GM12874 (cell line): ENCODE data around the gene NRDC.

Experiments
- TF ChIP-seq, protein P1 (sequence below): IDR thresholded peaks from 2 replicates; pipeline ENCODE4 v1.5.1; 2011; ENCODE audit warnings: low read depth, mild to moderate bottlenecking, control low read depth, low read length, moderate library complexity; ENCODE audit not compliant: insufficient read depth

The NRDC gene

DNA sequence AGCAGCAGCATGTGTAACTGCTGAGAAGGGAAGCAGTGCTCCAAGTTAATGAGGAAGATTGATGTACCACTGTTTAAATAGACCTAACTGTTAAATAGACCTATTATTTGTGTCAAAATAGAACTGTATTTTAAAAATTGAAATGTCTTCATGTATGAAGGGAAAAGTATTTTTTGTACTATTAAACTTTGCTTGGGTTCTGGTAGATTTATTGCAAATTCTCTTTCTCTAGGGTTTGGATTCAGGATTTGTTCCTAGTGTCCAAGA, 133.3 kb downstream of the NRDC start:
- TF ChIP-seq, protein P1, sequence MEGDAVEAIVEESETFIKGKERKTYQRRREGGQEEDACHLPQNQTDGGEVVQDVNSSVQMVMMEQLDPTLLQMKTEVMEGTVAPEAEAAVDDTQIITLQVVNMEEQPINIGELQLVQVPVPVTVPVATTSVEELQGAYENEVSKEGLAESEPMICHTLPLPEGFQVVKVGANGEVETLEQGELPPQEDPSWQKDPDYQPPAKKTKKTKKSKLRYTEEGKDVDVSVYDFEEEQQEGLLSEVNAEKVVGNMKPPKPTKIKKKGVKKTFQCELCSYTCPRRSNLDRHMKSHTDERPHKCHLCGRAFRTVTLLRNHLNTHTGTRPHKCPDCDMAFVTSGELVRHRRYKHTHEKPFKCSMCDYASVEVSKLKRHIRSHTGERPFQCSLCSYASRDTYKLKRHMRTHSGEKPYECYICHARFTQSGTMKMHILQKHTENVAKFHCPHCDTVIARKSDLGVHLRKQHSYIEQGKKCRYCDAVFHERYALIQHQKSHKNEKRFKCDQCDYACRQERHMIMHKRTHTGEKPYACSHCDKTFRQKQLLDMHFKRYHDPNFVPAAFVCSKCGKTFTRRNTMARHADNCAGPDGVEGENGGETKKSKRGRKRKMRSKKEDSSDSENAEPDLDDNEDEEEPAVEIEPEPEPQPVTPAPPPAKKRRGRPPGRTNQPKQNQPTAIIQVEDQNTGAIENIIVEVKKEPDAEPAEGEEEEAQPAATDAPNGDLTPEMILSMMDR: no peak

DNA sequence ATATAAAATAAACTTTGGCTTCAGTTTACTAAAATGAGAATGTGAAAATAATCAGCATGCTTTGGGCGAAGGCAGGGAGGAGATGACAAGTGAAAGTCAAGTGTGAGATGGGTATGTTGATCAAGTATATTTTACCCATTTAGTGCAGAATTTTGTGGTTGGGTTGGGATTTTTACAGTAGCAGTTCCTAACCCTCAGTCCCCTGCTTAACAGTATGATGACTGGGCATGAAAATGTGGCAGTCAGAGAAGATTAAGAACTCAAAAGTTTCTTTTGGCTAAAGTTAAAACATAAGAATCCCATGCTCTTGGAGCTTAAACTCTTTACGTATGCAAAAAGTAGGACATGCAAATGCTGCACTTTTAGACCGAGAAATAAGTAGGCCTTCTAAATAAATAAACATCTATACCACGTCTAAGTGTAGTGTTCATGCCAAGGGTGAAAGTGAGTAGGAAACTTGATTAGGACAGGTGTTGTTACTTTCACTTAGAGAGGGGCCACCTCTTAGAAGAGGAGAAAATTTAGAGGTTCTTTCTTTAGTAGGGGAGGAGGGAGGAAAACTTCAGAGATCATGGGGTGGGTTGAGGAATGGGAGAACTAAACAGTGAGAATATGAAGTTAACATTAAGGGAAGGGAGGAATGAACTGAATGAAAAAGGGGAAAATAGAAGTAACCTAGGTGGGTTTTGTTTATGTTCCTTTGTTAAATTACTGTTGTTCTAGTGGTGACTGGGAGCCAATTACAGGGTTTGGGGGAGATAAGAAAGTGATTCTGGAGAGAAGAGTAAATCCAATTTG, 133.8 kb downstream of the NRDC start:
- TF ChIP-seq, protein P1: no peak

DNA sequence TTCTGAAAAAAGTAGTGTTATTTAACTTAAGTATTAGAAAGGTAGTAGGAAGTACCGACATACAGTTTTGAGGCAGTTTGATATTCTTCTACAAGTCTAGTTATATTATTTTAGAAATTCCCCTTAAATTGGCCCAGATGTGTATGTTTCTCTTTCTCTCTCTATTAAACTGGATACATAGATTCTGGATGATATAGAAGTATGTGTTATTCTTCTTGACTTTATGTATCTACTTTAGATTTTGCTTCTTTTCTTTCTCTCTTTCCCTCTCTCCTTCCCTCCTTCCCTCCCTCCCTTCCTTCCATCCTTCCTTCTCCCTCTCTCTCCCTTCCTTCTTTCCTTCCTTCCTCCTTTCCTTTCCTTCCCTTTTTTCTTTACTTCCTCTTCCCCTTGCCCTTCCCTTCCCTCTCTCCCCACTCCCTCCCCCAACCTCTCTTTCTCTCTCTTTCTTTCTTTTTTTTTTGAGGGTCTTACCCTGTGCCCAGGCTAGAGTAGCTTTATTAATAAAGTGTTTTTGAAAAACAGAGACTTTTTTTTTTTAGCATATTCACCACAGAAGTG, 137.3 kb downstream of the NRDC start:
- TF ChIP-seq, protein P1: no peak

DNA sequence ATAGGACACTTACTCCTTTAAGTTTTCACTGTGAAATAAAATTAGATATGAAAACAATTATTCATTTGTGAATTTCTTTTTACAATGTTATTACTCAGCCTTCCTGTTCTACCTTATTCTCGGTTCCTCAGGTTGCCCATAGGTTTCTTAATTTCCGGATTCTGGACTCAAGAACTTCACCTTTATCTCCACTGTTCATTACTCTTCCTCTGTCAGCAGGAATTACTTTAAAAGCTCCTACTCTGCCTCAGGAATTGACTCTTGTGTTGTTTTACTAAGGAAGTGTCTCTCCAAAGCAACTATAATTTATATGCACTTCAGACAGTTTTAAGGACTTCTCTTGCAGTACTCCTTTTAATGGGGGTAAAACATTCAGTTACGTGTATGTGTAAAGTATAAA, 137.9 kb downstream of the NRDC start:
- TF ChIP-seq, protein P1: no peak
